ENCODE data around the gene TMEM258. TPM values are rescaled to one million over a fixed set of nuclear protein-coding genes. Genes with fewer than 3 reads are reported as not detected.

The TMEM258 gene
- total and polyA plus RNA-seq, 9 of the 15 experiments (the other 6 are each of a cell fraction or from before 2014, with no cell fraction given) = 97.2 to 856 (median 231) TPM

- TF ChIP-seq HDAC2 (IDR thresholded peaks at IDR 0.05) = no peak
Observed at GRCh38 chr11:61784506-61784805, 7.9 kb downstream of the TMEM258 start (continued).

- ChIA-PET POLR2A (interaction anchor here (0.5 to 1.6 kb wide), 5 partner anchors 9 to 354 kb away, joined by 3 to 8 read pairs (median 4); partner anchors contain the start of genes CPSF7, FEN1, SDHAF2 and TMEM258), CTCF (ENCODE audit: low intra/inter-chr PET ratio) (no interaction called here)
- ATAC-seq = no peak
- Histone ChIP-seq H3K9me3 (replicated peaks; ENCODE audit: control insufficient read depth, insufficient read depth, low read depth, low read length) (no peaks in the 10 kb centered on the region), H3K4me3 (no peak overlapping the region), H3K27ac (ENCODE audit: extremely low read depth, low read depth, low read length) (no peak overlapping the region), H3K79me2 (ENCODE audit: control insufficient read depth, insufficient read depth, low read length) (0 out of 3 replicates have a peak, but pooled peaks cover 2% of the 10 kb centered on the region), H3K4me2 (ENCODE audit: insufficient read depth, low read length) (no peak overlapping the region), H3K36me3 (ENCODE audit: control insufficient read depth, insufficient read depth, low read length) (peaks cover 71% of the 10 kb centered on the region), H4K20me1 (replicated peaks; ENCODE audit: control insufficient read depth, insufficient read depth, low read length) (peaks cover 6% of the 10 kb centered on the region), H3K9ac (ENCODE audit: insufficient read depth in 1 of 2, low read depth in 2 of 2, low read length in 2 of 2) (peak overlapping the region in 1 of 2 experiments; percentile 61; a peak in 1 of 4 replicates), H3K4me1 (replicated peaks in 1 of 2; ENCODE audit: control insufficient read depth in 2 of 2, insufficient read depth in 2 of 2, low read length in 2 of 2) (peaks cover 0 to 18% of the 10 kb centered on the region in 2 experiments; a peak in 2 of 5 replicates), H2AFZ (ENCODE audit: low read depth, low read length) (no peak overlapping the region), H3K27me3 (ENCODE audit: control insufficient read depth in 2 of 2, insufficient read depth in 2 of 2, low read length in 2 of 2) (no peaks in the 10 kb centered on the region), H3K9me1 (ENCODE audit: control insufficient read depth, insufficient read depth, low read length) (no peaks in the 10 kb centered on the region)
- intact Hi-C loops (cut with micrococcal nuclease) = no loop called here
- no peak for FAIRE-seq
- 0 out of 4 replicates have a peak, but pooled peaks of 1 of the 2 experiments have one; percentile 37 for TF ChIP-seq TEAD1 (CRISPR knock-in tag; IDR thresholded peaks at IDR 0.05)
- no peak for TF ChIP-seq BRF2 (IDR thresholded peaks at IDR 0.05; ENCODE audit: borderline replicate concordance, insufficient read depth, insufficient read length)
- peak; percentile 22; the same call in 1 of the 2 replicates for TF ChIP-seq RBFOX2 (IDR thresholded peaks at IDR 0.05; ENCODE audit: low read depth, low read length)
- DNase-seq (ENCODE audit: extremely low read depth in 1 of 4, low spot score in 3 of 4) = no peak
- in situ Hi-C loops (cut with MboI) = no loop called here
- BruUV-seq (replicated peaks) = no TSS peak
- 79% methylated on average over 12 of the region's 13 CpGs for WGBS (ENCODE audit: insufficient coverage, low coverage, missing lambda C conversion rate)
Observed at GRCh38 chr11:61783717-61784505, 8.5 kb downstream of the TMEM258 start.

All from K562 (cell line).